K562 (cell line): Measurements from ENCODE around the gene LAPTM4A. TPM values are rescaled to one million over a fixed set of nuclear protein-coding genes. Genes with fewer than 3 reads are reported as not detected.

Experiments
- C11orf30 ChIP-seq: fragments of 450-650 bp; IDR thresholded peaks from 2 replicates; pipeline ENCODE4 v1.6.1; 2016; ENCODE audit warnings: low read depth, mild to moderate bottlenecking
- CEBPZ ChIP-seq: fragments of 150-350 bp; IDR thresholded peaks from 2 replicates; pipeline ENCODE4 v1.6.1; 2014; ENCODE audit warnings: low read depth, mild to moderate bottlenecking, low read length, borderline replicate concordance
- CREM ChIP-seq: IDR thresholded peaks from 2 replicates; pipeline ENCODE4 v1.6.1; 2014; ENCODE audit warnings: antibody characterized with exemption, low read depth
- DACH1 ChIP-seq: fragments of 450-650 bp; IDR thresholded peaks from 2 replicates; pipeline ENCODE4 v1.6.1; 2018; ENCODE audit not compliant: partially characterized antibody
- FOXJ2 ChIP-seq: fragments of 200-800 bp; sonication (Bioruptor generic); IDR thresholded peaks from 2 replicates; pipeline ENCODE4 v1.6.1; 2016; ENCODE audit warnings: missing genetic modification characterization, missing compliant biosample characterization
- MEIS2 ChIP-seq: fragments of 450-650 bp; IDR thresholded peaks from 2 replicates; pipeline ENCODE4 v1.6.1; 2014; ENCODE audit warnings: mild to moderate bottlenecking; ENCODE audit not compliant: partially characterized antibody
- NCOA2 ChIP-seq, 2 experiments: fragments of 450-650 bp; IDR thresholded peaks; 2 replicates each; pipeline ENCODE4 v1.6.1; 2018; ENCODE audit warnings: mild to moderate bottlenecking in 2 of 2, moderate library complexity in 1 of 2; ENCODE audit not compliant: partially characterized antibody in 2 of 2
- NKRF ChIP-seq: fragments of 450-650 bp; IDR thresholded peaks from 2 replicates; pipeline ENCODE4 v1.6.1; 2016; ENCODE audit warnings: borderline replicate concordance
- POLR3G ChIP-seq: IDR thresholded peaks from 2 replicates; pipeline ENCODE4 v1.6.1; 2011; ENCODE audit not compliant: insufficient read length, insufficient replicate concordance; ENCODE audit errors: extremely low read depth
- STAT5A ChIP-seq: IDR thresholded peaks from 2 replicates; pipeline ENCODE4 v1.6.1; 2012; ENCODE audit warnings: low read length, inconsistent platforms, borderline replicate concordance
- TAF1 ChIP-seq: IDR thresholded peaks from 2 replicates; pipeline ENCODE4 v1.6.1; 2011; ENCODE audit warnings: mild to moderate bottlenecking, low read length, moderate library complexity; ENCODE audit not compliant: insufficient read depth, control insufficient read depth, severe bottlenecking; ENCODE audit errors: extremely low read depth
- TEAD4 ChIP-seq, 2 experiments: sonication (generic) in 1 of 2; formaldehyde crosslinking in 1 of 2; IDR thresholded peaks; 2 replicates each; pipeline versions ENCODE4 v1.6.1 to v1.8.0; 2012 to 2022; ENCODE audit warnings: borderline replicate concordance in 1 of 2, inconsistent platforms in 1 of 2, low read length in 1 of 2, mild to moderate bottlenecking in 1 of 2, missing genetic modification reagents in 1 of 2
- THAP12 ChIP-seq: fragments of 250-450 bp; sonication (Bioruptor Pico); IDR thresholded peaks from 2 replicates; pipeline ENCODE4 v1.9.0; 2021; ENCODE audit warnings: mild to moderate bottlenecking, inconsistent platforms
- ZBTB26 ChIP-seq: fragments of 450-650 bp; formaldehyde crosslinking; IDR thresholded peaks from 2 replicates; pipeline ENCODE4 v1.4.0; 2022; ENCODE audit warnings: missing genetic modification characterization
- ZFP1 ChIP-seq: fragments of 450-650 bp; formaldehyde crosslinking; IDR thresholded peaks from 2 replicates; pipeline ENCODE4 v1.4.0; 2020; ENCODE audit warnings: mild to moderate bottlenecking, mixed read lengths
- ZNF146 ChIP-seq: IDR thresholded peaks from one replicate; pipeline ENCODE4 v1.6.1; 2018; ENCODE audit warnings: missing compliant biosample characterization; ENCODE audit not compliant: unreplicated experiment
- ZNF217 ChIP-seq: sonication (generic); formaldehyde crosslinking; IDR thresholded peaks from 2 replicates; pipeline ENCODE4 v1.8.0; 2022; ENCODE audit warnings: mild to moderate bottlenecking, missing genetic modification reagents
- ZNF24 ChIP-seq: fragments of 450-650 bp; IDR thresholded peaks from 2 replicates; pipeline ENCODE4 v1.6.1; 2016
- ZNF655 ChIP-seq: fragments of 250-450 bp; sonication (Bioruptor Pico); IDR thresholded peaks from 2 replicates; pipeline ENCODE4 v1.5.0; 2021
- polyA plus RNA-seq, 8 experiments: library from polyadenylated mRNA; depleted of rRNA in 4 of 8; stranded (reverse) in 5 of 8; unstranded in 3 of 8; fragments of >200 nt; fragmentation: Nextera tagmentation in 2 of 8; fragmentation: Illumina TruSeq in 1 of 8; extraction: Ambion mirVana in 2 of 8; extraction: Trizol in 1 of 8; gene quantifications; 2 replicates each; pipeline versions ENCODE4 v1.2.1 to v1.2.3, GENCODE V29; 2011 to 2014; ENCODE audit warnings: inconsistent platforms in 1 of 8, missing spikeins in 1 of 8
- total RNA-seq, 7 experiments: library from RNA; depleted of rRNA in 6 of 7; stranded (reverse); fragments of >200 nt in 6 of 7; fragmentation: Illumina TruSeq in 2 of 7; extraction: Trizol in 2 of 7; gene quantifications; 2 replicates each; pipeline versions ENCODE4 v1.2.1 to v1.2.3, GENCODE V29; 2011 to 2021; ENCODE audit warnings: low replicate concordance in 1 of 7

Gene LAPTM4A
- total and polyA plus RNA-seq, 9 of the 15 experiments (the other 6 are each of a cell fraction or from before 2014, with no cell fraction given): 13.4 to 157 (median 50.1) TPM

GRCh38 chr2:20052861-20053281 lies 1.4 kb upstream of the LAPTM4A start (continued):
- TF ChIP-seq THAP12 (CRISPR knock-in tag) (no peak), ZNF217 (CRISPR knock-in tag) (no peak), ZNF24 (no peak), MEIS2 (peak; percentile 99), ZNF146 (CRISPR knock-in tag) (no peak), NKRF (no peak), ZFP1 (CRISPR knock-in tag) (no peak), C11orf30 (no peak), FOXJ2 (no peak), STAT5A (peak; percentile 66), ZNF655 (CRISPR knock-in tag) (no peak), CEBPZ (no peak), ZBTB26 (CRISPR knock-in tag) (no peak), POLR3G (no peak), TAF1 (no peak), CREM (peak; percentile 38), DACH1 (no peak), NCOA2 (IDR thresholded peaks at IDR 0.05; ENCODE audit: partially characterized antibody in 2 of 2) (no peak), TEAD4 (IDR thresholded peaks at IDR 0.05; ENCODE audit: low read length) (peak; percentile 87), TEAD4 (CRISPR knock-in tag; IDR thresholded peaks at IDR 0.05; ENCODE audit: borderline replicate concordance) (no peak)
